Stimulated activated CD8-positive, alpha-beta memory T cell treated with anti-CD3 and anti-CD28 coated beads, Interleukin-2, amount 100 ng/mL, for 48 hours (primary cell): Measurements from ENCODE around the gene YIPF6.
"Not testable (repeated sequence)": the region's sequence is repeated elsewhere in the genome, so short reads cannot be mapped to it uniquely, and the experiment has no call there.

Source experiments
- DNase-seq, 2 donors: peaks; one replicate each; pipeline ENCODE4 v3.0.0-alpha.2; 2020; ENCODE audit warnings: low read depth in 2 of 2

Gene YIPF6

GRCh38 chrX:68506649-68507048 is 7.8 kb downstream of the YIPF6 start:
- no peak for DNase-seq

GRCh38 chrX:68508799-68509198 is 9.9 kb downstream of the YIPF6 start:
- no peak for DNase-seq

GRCh38 chrX:68511255-68511654 is 12.4 kb downstream of the YIPF6 start:
- no peak for DNase-seq

GRCh38 chrX:68524680-68525079 is 25.8 kb downstream of the YIPF6 start:
- not testable (repeated sequence) for DNase-seq

- no peak for DNase-seq
Observed at GRCh38 chrX:68532831-68533533, 34.1 kb downstream of the YIPF6 start.

GRCh38 chrX:68533656-68534055 is 34.8 kb downstream of the YIPF6 start:
- no peak for DNase-seq

GRCh38 chrX:68534691-68535090 is 35.8 kb downstream of the YIPF6 start:
- no peak for DNase-seq

GRCh38 chrX:68536429-68536828 is 37.6 kb downstream of the YIPF6 start:
- DNase-seq: no peak

- DNase-seq: no peak
Observed at GRCh38 chrX:68536884-68537283, 38.0 kb downstream of the YIPF6 start.

- no peak for DNase-seq
Observed at GRCh38 chrX:68550193-68550592, 51.3 kb downstream of the YIPF6 start.

GRCh38 chrX:68556036-68556435 is 57.2 kb downstream of the YIPF6 start:
- DNase-seq: no peak

GRCh38 chrX:68557126-68557525 is 58.3 kb downstream of the YIPF6 start:
- not testable (repeated sequence) for DNase-seq

- not testable (repeated sequence) for DNase-seq
Observed at GRCh38 chrX:68559905-68560304, 61.1 kb downstream of the YIPF6 start.

- DNase-seq: no peak
Observed at GRCh38 chrX:68568136-68568535, 69.3 kb downstream of the YIPF6 start.

GRCh38 chrX:68570598-68570997 is 71.7 kb downstream of the YIPF6 start:
- no peak for DNase-seq

- DNase-seq: no peak
Observed at GRCh38 chrX:68571292-68571609, 72.4 kb downstream of the YIPF6 start.

- no peak for DNase-seq
Observed at GRCh38 chrX:68571610-68572311, 72.9 kb downstream of the YIPF6 start.

- DNase-seq: no peak
Observed at GRCh38 chrX:68574240-68574639, 75.4 kb downstream of the YIPF6 start.

GRCh38 chrX:68579810-68580209 is 81.0 kb downstream of the YIPF6 start:
- no peak for DNase-seq

- DNase-seq: no peak
Observed at GRCh38 chrX:68584221-68584620, 85.4 kb downstream of the YIPF6 start.
